Measurements from ENCODE around the gene SPHK1. TPM values are rescaled to one million over a fixed set of nuclear protein-coding genes. Genes with fewer than 3 reads are reported as not detected.

SPHK1 gene
- total and polyA plus RNA-seq, 12 donors: 1.7 to 20.8 (median 3.4) TPM

DNA sequence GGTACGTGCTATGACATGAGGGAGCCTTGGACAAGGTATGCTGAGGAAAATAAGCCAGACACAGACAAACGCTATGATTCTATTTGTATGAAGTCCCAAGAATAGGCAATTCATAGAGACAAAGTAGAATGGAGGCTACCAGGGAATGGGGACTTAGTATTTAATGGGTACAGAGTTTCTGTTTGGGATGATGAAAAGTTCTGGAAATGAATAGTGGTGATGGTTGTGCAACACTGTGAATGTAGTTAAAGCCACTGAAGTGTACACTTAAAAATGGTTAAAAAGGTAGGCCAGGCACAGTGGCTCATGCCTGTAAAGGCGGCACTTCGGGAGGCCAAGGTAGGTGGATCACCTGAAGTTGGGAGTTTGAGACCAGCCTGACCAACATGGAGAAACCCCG, 33.9 kb upstream of the SPHK1 start:
- Histone ChIP-seq H3K27me3 (no peaks in the 10 kb centered on the region), H3K4me1 (peaks cover 0 to 28% (median 24%) of the 10 kb centered on the region in 9 donors), H3K36me3 (peaks cover 0 to 34% (median 16%) of the 10 kb centered on the region in 9 donors), H3K27ac (no peak overlapping the region), H3K4me3 (no peak overlapping the region), H3K9me3 (no peaks in the 10 kb centered on the region)
- ATAC-seq: no peak
- no peak for DNase-seq
- intact Hi-C loops (cut with DNase I): loop anchor here in 5 of 10 donors (5.0 kb wide), 4 partner anchors 33 to 47 kb away; no protein-coding TSS in a partner anchor
- no peak for TF ChIP-seq CTCF (IDR thresholded peaks at IDR 0.05)
- WGBS, 2 donors: 96 to 97% methylated on average over 5 of the region's 5 CpGs

- ATAC-seq (no peak), DNase-seq (no peak)
- peaks cover 0 to 23% (median 16%) of the 10 kb centered on the region in 9 donors for H3K36me3 ChIP-seq
- peak overlapping the region in 3 of 10 donors; percentile 88 to 95 (median 91) for H3K4me3 ChIP-seq
- H3K27ac ChIP-seq: peak overlapping the region in 7 of 10 donors; percentile 0 to 67 (median 24)
- intact Hi-C loops (cut with DNase I): loop anchor here in 5 of 10 donors (5.0 kb wide), 4 partner anchors 34 to 46 kb away; no protein-coding TSS in a partner anchor
- WGBS, 2 donors: 61 to 64% methylated on average over 9 of the region's 9 CpGs
- no peak for TF ChIP-seq CTCF (IDR thresholded peaks at IDR 0.05)
- no peaks in the 10 kb centered on the region for H3K9me3 ChIP-seq
- no peaks in the 10 kb centered on the region for H3K27me3 ChIP-seq
- H3K4me1 ChIP-seq: peaks cover 0 to 28% (median 24%) of the 10 kb centered on the region in 9 donors
Observed at GRCh38 chr17:76351526-76352071, 32.8 kb upstream of the SPHK1 start.

DNA sequence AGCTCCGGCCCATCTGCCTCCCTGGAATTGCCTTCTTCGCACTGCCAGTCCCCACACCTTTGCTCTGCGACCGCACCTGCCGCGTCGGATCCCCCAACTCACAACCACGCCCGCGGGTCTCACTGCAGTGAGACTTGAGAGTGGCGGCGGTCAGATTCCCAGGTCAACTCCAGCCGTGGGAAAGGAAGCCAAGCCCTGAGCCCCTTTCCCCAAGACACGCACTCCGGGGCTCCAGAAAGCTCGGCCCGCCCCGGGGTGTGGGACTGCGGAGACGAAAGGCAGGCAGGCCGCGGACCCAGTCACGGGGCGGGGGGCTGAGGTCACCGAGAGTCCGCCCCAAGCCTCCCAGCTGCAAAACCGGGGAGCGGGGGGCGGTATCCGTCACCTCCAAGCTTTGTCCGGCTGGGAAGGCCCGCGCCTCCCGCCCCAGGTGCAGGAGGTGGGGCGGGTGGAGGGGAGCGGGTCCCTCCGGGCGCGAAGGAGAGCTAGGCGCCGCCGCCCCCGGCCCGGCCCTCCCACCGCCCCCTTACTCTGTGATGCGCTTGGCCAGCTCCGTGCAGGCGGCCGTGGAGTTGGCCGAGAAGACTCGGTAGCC, 31.3 kb upstream of the SPHK1 start:
- intact Hi-C loops (cut with DNase I): loop anchor here in 5 of 10 donors (5.0 kb wide), 4 partner anchors 34 to 44 kb away; no protein-coding TSS in a partner anchor
- 0% methylated on average over 51 of the region's 51 CpGs for WGBS, 2 donors
- ATAC-seq (peak; percentile 13 to 45 (median 19)), DNase-seq (peak; percentile 18 to 33)
- Histone ChIP-seq H3K36me3 (peaks cover 0 to 8% (median 3%) of the 10 kb centered on the region in 9 donors), H3K27me3 (no peaks in the 10 kb centered on the region), H3K27ac (peak overlapping the region; percentile 88 to 97 (median 92)), H3K4me1 (peaks cover 0 to 28% (median 24%) of the 10 kb centered on the region in 9 donors), H3K9me3 (no peaks in the 10 kb centered on the region), H3K4me3 (peak overlapping the region; percentile 83 to 98 (median 92))
- TF ChIP-seq CTCF (IDR thresholded peaks at IDR 0.05): no peak

- Histone ChIP-seq H3K36me3 (peaks cover 0 to 1% (median 0%) of the 10 kb centered on the region in 9 donors), H3K27ac (peak within 1 kb of the TSS; percentile 88 to 97 (median 92)), H3K4me3 (peak within 1 kb of the TSS; percentile 83 to 98 (median 92)), H3K9me3 (no peaks in the 10 kb centered on the region), H3K4me1 (peaks cover 0 to 28% (median 24%) of the 10 kb centered on the region in 9 donors), H3K27me3 (no peaks in the 10 kb centered on the region)
- TF ChIP-seq CTCF (IDR thresholded peaks at IDR 0.05): peak; percentile 43 to 76 (median 58)
- intact Hi-C loops (cut with DNase I): loop anchor here in 5 of 10 donors (5.0 kb wide), 4 partner anchors 34 to 44 kb away; no protein-coding TSS in a partner anchor
- 0% methylated on average over 70 to 75 of the region's 75 CpGs for WGBS, 2 donors
- ATAC-seq (peak; percentile 97 to 99 (median 99)), DNase-seq (peak; percentile 86 to 89)
Observed at GRCh38 chr17:76353599-76354316, 30.7 kb upstream of the SPHK1 start, which contains the start of gene PRPSAP1. Gene PRPSAP1 (minus strand): TSS chr17:76353916. CDS start chr17:76353703, 213 bp downstream.
